Effector memory CD4-positive, alpha-beta T cell (primary cell): ENCODE data around the gene SFRP5.

ENCODE experiments used
- DNase-seq, 3 donors: peaks; one replicate each; pipeline ENCODE4 v3.0.0-alpha.2; 2020
- H3K27ac ChIP-seq: 2 replicates; pipeline ENCODE4 v1.7.0; 2013; ENCODE audit warnings: mild to moderate bottlenecking, low read length, moderate library complexity; ENCODE audit not compliant: insufficient read depth, poor library complexity, severe bottlenecking
- H3K27me3 ChIP-seq: replicated peaks from 2 replicates; pipeline ENCODE4 v1.7.0; 2013; ENCODE audit warnings: mild to moderate bottlenecking, low read length; ENCODE audit not compliant: insufficient read depth, control insufficient read depth, poor library complexity, severe bottlenecking
- H3K36me3 ChIP-seq: 2 replicates; pipeline ENCODE4 v1.7.0; 2013; ENCODE audit warnings: mild to moderate bottlenecking, low read length, moderate library complexity; ENCODE audit not compliant: control insufficient read depth, insufficient read depth
- H3K4me1 ChIP-seq: 2 replicates; pipeline ENCODE4 v1.7.0; 2013; ENCODE audit warnings: low read length, mild to moderate bottlenecking; ENCODE audit not compliant: control insufficient read depth, insufficient read depth, poor library complexity, severe bottlenecking
- H3K4me3 ChIP-seq: 2 replicates; pipeline ENCODE4 v1.7.0; 2013; ENCODE audit warnings: low read length, low read depth, mild to moderate bottlenecking; ENCODE audit not compliant: insufficient read depth, poor library complexity, severe bottlenecking
- H3K9me3 ChIP-seq: 2 replicates; pipeline ENCODE4 v1.7.0; 2013; ENCODE audit warnings: mild to moderate bottlenecking, low read length, moderate library complexity; ENCODE audit not compliant: control insufficient read depth

Gene SFRP5

DNA sequence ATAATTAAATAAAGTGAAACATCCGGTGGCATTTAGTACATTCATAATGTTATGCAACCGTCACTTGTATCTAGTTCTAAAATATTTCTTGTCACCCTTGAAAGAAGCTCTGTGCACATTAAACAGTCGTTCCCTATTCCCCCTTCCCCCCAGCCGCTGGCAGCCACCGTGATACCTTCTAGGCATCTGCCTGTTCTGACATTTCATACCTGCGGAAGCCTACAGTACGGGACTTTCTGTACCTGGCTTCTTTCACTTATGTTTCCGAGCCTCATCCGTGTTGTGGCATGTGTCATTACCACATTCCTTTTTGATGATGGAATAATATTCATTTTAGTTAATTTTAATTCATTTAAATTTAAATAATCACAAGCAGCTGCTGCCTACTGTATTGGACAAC is 13.9 kb upstream of the SFRP5 start:
- H3K36me3 ChIP-seq = no peaks in the 10 kb centered on the region
- no peaks in the 10 kb centered on the region for H3K27me3 ChIP-seq
- peaks cover 10% of the 10 kb centered on the region for H3K4me1 ChIP-seq
- DNase-seq = no peak
- H3K9me3 ChIP-seq = no peaks in the 10 kb centered on the region
- H3K27ac ChIP-seq = no peak overlapping the region
- H3K4me3 ChIP-seq = no peak overlapping the region

GRCh38 chr10:97785231-97785630 is 13.4 kb upstream of the SFRP5 start:
- Histone ChIP-seq H3K4me1 (peaks cover 11% of the 10 kb centered on the region), H3K27me3 (no peaks in the 10 kb centered on the region), H3K27ac (no peak overlapping the region), H3K4me3 (no peak overlapping the region), H3K9me3 (no peaks in the 10 kb centered on the region), H3K36me3 (no peaks in the 10 kb centered on the region)
- DNase-seq = no peak

DNA sequence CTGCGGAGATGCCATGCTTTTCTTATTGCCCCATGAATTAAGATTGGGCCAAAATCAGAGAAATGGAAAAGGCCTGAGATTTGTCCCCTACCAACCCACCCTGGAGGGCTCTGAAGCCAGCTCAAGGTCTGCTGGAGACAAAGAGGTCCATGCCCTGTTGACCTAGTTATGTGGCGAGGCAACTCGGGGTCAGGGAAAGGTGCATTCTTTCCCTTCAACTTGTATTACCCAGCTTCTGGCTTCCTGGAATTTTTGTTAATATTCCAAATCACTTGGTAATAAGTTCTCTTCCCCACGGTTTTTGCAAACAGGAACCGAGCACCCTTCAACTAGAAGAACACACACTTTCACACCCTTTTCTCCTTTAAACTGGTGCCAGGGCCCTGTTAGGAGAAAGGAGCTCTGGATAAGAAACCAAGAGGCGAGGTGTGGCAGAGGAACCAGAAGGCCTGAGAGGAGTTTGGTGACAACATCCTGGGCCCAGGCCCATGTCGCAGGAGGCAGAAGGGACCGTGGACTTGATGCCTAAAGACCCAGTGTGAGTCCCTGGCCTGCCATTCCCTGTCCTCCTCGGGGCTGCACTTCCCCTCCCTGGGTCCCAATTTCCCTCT is 12.5 kb upstream of the SFRP5 start:
- Histone ChIP-seq H3K27ac (no peak overlapping the region), H3K9me3 (no peaks in the 10 kb centered on the region), H3K27me3 (no peaks in the 10 kb centered on the region), H3K36me3 (no peaks in the 10 kb centered on the region), H3K4me1 (peaks cover 11% of the 10 kb centered on the region), H3K4me3 (no peak overlapping the region)
- no peak for DNase-seq

DNA sequence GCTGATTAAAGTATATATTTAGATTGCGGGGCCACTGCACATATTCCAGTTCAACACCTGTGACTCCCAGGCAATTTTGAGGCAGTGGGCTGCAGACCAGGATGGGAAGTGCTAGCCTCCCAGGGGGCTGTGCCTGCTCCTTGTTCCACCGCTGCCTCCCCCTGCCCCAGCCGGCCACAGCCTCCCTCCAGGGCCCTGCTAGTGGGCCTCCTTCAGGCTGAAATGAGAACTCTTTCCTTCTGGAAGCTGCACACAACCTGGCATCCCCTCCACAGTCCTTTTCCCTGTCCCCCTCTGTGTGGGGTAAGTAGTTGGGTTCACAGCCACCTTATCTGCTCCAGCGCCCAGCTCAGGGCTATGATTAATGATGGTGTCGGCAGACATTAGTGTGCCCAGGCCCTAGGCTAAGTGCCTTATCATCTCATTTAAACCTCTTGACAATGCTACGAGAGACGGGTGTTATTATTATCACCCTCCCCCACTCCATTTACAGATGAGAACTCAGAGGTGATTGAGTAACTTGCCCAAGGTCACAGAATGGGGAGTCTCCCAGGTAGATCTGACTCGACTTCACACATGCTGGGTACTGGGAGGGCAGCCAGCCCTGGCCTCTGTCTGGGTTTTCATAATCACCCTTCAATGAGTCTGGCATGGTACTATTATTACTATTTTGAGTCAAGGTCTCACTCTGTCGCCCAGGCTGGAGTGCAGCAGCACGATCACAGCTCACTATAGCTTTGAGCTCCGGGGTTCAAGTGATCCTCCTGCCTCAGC is 10.8 kb upstream of the SFRP5 start:
- H3K27me3 ChIP-seq = no peaks in the 10 kb centered on the region
- no peak overlapping the region for H3K27ac ChIP-seq
- no peaks in the 10 kb centered on the region for H3K36me3 ChIP-seq
- H3K9me3 ChIP-seq = no peaks in the 10 kb centered on the region
- no peak overlapping the region for H3K4me3 ChIP-seq
- no peak for DNase-seq
- peaks cover 11% of the 10 kb centered on the region for H3K4me1 ChIP-seq

DNA sequence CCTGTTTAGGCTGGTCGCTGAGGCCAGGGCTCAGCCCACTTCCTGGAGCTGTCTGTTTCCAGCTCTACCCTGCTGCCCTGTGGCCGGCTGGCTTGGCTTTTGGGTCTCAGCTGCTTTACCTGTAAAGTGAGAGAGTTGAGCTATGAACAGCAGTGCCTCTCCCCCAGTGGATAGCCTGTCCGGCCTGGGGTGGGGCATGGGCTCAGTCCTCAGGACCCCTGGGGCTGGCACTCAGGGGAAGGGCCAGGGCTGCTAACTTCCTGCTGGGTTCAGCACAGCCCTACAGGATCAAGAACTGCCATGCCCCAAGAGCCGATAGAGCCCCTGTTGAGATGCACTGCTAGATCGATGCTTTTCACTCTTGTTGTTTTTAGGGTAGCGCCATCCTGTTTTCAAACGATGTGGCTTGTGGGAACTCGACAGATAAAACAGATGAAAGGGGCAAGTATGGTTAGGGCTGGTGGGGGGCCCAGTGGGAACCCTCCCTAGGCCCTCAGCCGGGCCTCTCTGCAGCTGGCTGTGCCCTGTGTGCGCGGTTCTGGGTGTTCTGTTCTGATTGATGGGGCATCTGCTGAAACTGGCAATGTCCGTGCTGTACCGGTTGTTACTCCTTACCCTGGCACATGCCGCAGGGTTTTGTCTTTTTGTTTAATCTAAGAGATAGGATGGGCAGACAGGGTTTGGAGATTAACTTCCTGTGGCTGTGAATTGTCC is 10.0 kb upstream of the SFRP5 start:
- H3K27ac ChIP-seq = no peak overlapping the region
- H3K4me3 ChIP-seq = peak overlapping the region; percentile 7
- no peaks in the 10 kb centered on the region for H3K27me3 ChIP-seq
- DNase-seq = no peak
- H3K36me3 ChIP-seq = no peaks in the 10 kb centered on the region
- peaks cover 11% of the 10 kb centered on the region for H3K4me1 ChIP-seq
- no peaks in the 10 kb centered on the region for H3K9me3 ChIP-seq

- H3K27ac ChIP-seq = no peak overlapping the region
- H3K4me1 ChIP-seq = peaks cover 11% of the 10 kb centered on the region
- H3K36me3 ChIP-seq = no peaks in the 10 kb centered on the region
- H3K9me3 ChIP-seq = no peaks in the 10 kb centered on the region
- no peaks in the 10 kb centered on the region for H3K27me3 ChIP-seq
- no peak for DNase-seq
- peak overlapping the region; percentile 7 for H3K4me3 ChIP-seq
Observed at GRCh38 chr10:97780841-97781617, 9.2 kb upstream of the SFRP5 start.

DNA sequence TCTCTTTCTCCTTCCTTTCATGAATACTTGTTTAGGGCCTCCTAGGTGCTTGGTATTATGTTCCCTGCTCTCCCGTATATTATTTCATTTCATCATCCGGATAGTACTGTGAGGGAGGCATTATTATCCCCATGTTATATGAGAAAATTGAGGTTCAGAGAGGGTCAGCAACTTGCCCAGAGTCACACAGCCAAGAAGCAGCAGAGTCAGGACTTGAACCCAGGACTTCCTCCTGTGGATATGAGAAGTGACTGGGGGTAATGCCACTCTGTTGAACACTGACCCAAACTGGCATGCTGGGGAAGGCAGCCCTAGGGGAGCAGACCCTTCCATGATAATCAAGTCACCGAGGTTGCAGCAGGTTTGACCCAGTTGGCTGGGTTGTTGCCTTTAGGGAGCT is 8.2 kb upstream of the SFRP5 start:
- peaks cover 11% of the 10 kb centered on the region for H3K4me1 ChIP-seq
- DNase-seq = no peak
- no peaks in the 10 kb centered on the region for H3K36me3 ChIP-seq
- no peaks in the 10 kb centered on the region for H3K27me3 ChIP-seq
- H3K27ac ChIP-seq = no peak overlapping the region
- no peaks in the 10 kb centered on the region for H3K9me3 ChIP-seq
- H3K4me3 ChIP-seq = no peak overlapping the region

DNA sequence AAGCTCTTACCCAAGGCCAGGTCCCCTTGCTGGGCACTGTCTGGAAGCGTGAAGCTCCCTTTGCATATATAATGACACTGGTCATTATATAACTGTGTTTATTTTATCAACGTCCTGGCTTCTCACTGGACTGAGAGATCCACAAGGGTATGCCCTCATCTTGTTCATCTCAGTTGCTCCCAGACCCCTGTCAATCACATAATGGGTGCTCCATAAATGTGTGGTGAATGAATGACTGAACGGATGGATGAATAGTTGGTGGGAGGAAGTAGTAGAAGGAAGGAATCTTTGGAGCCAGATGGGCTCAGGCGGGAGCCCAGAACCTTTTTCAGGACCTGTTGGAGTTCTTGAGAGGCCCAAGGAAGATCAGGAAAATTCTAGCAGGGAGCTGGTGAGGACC is 7.7 kb upstream of the SFRP5 start:
- Histone ChIP-seq H3K27ac (no peak overlapping the region), H3K27me3 (no peaks in the 10 kb centered on the region), H3K4me1 (peaks cover 11% of the 10 kb centered on the region), H3K36me3 (no peaks in the 10 kb centered on the region), H3K4me3 (no peak overlapping the region), H3K9me3 (no peaks in the 10 kb centered on the region)
- no peak for DNase-seq

DNA sequence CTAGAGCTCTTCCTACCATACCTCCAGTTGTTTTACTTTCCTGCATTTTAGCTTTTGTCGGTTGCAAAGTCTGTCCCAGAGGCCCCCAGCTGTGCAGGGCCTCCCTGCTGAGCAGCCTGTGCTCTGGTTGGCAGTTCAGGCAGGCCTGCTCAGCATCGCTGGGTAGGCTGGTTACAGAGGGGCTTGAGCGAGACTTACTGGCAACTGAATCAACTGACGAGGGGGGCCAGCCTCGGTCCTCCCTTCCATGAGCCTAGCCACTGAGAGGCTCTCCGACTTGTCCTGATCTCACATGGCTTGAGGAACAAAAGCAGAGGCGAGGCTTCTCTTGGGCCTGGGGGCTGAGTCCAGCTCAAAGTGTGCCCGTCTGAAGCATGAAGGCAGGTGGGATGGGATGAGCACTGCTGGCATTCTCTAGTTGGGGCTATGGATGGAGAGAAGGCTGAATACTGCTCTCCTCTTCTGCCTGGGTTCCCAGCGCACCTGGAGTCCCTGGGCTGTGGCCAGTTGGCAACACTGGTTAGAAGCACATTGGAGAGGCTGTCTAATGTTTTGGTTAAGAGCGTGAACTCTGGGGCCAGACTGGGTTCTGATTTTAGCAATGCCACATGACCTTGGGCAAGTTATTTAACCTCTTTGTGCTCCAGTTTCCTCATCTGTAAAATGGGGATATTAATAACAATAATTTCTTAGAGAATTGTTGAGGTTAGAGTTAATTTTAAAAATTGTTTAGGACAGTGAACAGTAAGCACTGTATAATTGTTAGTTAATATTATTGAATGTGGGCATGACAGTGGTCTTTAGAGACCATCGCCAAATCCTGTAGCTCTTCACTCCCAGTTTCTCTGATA is 6.9 kb upstream of the SFRP5 start:
- no peak overlapping the region for H3K27ac ChIP-seq
- H3K9me3 ChIP-seq = no peaks in the 10 kb centered on the region
- H3K27me3 ChIP-seq = no peaks in the 10 kb centered on the region
- H3K36me3 ChIP-seq = no peaks in the 10 kb centered on the region
- peaks cover 11% of the 10 kb centered on the region for H3K4me1 ChIP-seq
- no peak for DNase-seq
- no peak overlapping the region for H3K4me3 ChIP-seq
